Mesenteric fat pad (tissue), 1 donor: ENCODE results near the gene SLC6A3. TPM values are rescaled to one million over a fixed set of nuclear protein-coding genes. Genes with fewer than 3 reads are reported as not detected.

Experiments used
- DNase-seq: peaks from one replicate; pipeline ENCODE4 v3.0.0-alpha.2; 2020; ENCODE audit warnings: low spot score
- total RNA-seq: library from RNA; stranded (reverse); fragmentation: NEBNext Ultra II Directional; extraction: Animal tissue kit (Norgen Biotek cat#: 25700); gene quantifications from one replicate; pipeline ENCODE4 v1.2.1, GENCODE V29; 2021
- donor health status: DM: yes; HTN: yes; CAD: no.

SLC6A3 gene
- total RNA-seq, 1 donor from 2014 or later = not detected

GRCh38 chr5:1390861-1391600 is 54.2 kb downstream of the SLC6A3 start:
- DNase-seq = no peak

DNA sequence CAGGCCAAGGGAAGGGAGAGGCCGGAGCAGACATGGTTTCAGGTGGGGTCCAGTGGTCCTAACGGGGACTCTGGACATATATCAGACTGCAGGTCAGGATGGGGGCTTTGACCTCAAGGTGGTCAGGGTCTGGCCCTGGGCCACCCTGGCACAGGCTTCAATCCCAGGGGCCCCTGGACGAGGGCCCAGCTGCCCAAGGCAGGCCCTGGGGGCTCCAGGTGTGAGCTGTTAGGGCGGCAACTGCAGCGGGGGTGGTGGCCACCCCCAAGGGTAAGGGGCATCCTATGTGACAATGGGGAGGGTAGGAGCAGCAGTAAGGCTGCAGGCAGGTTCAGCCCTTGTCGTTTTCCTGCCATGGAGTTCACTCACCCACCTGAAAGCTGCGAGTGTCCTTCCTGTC is 54.9 kb downstream of the SLC6A3 start:
- DNase-seq = no peak

DNA sequence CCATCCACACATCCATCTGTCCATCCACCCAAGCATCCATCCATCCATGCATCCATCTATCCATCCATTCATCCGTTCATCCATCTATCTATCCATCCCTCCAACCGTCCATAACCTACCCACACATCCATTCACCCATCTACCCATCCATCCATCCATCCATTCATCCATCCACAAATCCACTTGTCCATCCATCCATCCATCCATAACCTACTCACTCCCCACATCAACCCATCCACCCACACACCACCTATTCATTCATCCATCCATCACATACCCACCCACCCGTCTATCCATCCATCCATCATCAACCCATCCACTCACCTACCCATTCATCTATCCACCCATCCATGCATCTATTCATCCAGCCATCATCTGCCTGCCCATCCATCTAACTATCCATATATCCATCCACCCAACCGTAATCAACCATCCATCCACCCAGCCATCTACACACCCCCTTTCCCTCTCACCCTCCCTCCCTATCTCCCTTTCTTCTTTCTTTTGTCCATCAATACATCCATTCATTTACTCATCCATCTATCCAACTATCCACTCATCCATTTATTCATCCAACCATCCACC is 56.8 kb downstream of the SLC6A3 start:
- DNase-seq = no peak

DNA sequence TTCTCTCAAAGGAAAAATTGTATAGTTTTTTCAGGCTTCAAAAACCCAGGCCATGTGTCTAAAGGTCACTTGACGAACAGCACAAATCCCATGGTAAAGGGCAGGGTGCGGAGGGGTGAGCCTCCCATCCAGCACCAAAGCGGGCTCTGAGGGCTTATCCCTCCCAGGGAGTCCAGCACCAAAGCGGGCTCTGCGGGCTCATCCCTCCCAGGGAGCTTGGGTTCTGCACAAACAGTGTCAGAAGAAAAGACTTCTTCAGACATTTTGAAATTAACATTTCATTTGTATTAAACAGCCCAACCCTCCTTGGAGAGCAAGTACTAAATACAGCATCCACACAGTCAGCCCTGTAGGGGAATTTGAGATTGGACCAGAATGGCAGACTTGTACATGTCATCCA is 57.4 kb downstream of the SLC6A3 start:
- no peak for DNase-seq

DNA sequence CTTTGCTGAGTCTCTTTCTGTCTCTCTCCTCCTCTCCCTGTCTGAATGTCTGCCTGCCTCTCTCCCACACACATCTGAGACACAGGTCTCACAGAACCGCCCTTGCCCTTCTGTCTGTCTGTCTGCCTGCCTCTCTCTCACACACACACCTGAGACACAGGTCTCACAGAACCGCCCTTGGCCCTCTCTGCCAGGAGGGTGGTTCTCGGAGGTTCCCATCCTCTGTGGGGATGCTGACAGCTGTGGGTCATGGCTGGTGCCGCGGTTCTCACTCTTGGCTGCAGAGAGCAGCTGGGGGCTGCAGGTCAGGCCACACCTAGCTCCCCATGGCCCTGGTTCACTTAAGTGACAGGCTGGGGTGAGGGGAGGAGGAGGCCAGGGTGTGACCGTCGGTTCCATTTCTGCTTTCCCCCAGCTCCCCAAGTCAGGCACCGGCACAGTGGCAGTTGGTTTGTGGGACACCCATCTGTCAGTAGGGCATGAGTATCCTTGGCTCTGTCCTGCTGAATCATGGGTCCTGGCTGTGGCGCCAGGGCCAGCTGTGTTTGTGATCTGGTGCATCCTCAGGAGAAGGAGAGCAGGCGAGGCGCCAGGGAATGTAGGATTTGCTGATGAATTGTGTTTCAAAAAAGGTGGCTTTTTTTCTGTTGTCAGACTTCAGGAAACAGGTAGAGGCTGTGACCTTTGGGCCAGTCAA is 58.0 kb downstream of the SLC6A3 start:
- no peak for DNase-seq

GRCh38 chr5:1386274-1386717 is 58.9 kb downstream of the SLC6A3 start:
- no peak for DNase-seq

DNA sequence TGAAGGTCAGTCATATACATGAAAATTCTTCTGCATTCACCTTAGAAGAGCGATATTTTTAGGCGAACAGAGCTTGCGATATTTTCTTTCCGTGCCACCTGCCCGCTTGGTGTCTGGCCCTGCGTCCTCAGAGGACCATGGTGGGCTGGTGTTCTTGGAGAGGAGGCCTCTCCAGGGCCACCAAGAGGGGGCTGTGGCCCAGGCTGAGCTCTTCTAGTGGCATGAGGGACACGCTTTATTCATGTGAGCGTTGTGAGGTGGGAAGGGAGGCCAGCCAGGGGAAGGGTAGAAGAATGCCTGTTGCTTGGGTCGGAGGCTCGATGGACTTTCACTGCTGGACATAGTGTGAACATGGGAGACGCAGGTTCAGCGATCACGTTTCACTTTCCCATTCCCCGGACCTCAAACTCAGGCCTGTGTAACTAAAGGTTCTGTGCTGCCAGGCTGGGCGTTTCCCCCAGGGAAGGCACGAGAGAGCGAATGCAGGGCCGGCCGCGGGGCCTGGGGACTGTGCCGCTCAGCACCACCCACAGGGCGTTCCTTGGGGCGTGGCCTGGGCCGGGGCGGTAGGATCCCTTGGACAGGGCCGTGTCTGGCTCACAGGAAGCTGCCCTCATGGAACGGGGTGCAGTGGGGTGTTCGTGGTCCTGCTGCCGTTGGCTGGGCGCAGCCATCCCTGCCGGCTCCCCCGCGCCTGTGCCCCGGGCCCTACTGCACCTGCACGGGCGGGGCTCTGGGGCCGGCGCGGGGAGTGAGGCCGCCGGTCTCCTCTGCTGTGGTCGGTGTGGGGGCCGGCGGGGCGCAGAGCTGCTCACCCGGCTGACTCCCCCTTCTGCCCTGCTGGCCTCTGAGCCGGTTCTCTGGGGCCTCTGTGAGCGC is 59.6 kb downstream of the SLC6A3 start:
- DNase-seq = peak; percentile 95

- no peak for DNase-seq
Observed at GRCh38 chr5:1384521-1384920, 60.7 kb downstream of the SLC6A3 start.

DNA sequence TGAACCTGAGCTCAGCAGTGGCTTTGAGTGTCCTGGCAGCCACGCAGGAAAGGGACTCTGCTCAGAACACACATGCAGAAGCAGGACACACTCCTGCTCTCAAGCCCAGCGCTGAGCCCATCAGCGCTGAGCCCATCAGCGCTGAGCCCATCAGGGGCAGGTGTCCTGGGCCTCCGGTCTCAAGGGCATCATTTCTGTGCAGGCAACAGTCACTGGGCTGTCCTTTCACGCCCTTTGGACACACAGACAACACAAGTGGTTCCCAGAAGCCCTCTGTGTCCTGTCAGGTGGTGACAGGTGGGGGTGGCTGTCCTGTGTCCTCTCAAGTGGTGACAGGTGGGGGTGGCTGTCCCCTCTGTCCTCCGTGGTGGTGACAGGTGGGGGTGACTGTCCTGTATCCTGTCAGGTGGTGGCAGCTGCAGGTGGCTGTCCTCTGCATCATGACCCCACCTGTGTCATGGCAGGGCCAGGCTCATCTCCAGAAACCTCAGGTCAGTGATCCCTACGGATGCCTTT is 61.3 kb downstream of the SLC6A3 start:
- no peak for DNase-seq

DNA sequence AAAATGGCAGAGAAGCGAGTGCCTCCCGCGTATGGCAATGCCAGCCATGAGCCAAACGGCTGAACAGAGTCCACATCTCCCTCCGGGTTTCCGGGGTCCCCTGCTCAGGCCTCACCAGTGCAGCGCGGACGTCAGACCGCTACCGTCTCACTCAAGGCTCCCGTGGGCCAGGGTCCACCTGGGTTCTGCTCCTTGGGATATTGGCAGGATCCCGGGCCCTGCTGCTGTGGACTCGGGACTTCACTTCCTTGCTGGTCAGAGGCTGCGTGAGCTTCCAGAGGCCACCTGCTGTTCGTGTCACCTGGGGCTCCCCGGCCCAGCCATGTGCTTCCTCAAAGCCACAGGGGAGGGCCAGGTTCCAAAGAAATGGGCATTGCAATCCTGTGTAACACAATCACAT is 61.9 kb downstream of the SLC6A3 start:
- DNase-seq = no peak

DNA sequence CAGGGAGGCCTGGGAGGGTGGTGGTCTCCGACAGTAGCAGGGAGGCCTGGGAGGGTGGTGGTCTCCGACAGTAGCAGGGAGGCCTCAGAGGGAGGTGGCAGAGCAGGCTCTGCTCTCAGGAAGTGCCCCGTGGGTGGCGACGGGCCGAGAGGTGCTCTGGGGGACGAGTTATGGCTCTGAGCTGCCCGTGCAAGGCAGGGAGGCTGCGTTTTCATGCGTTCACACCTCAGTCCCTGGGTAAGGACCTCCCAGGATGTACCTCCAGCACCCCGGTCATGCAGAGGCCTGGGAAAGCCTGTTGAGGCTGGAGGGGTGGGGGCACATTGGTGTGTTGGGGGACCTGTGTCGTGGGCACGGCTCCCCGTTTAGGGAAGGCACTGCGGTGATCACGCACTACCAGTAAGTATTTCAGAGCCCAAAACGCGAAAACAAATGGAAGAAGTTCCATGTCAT is 63.0 kb downstream of the SLC6A3 start:
- DNase-seq = no peak

GRCh38 chr5:1381370-1382247 is 63.6 kb downstream of the SLC6A3 start:
- DNase-seq = no peak

- no peak for DNase-seq
Observed at GRCh38 chr5:1380910-1381309, 64.3 kb downstream of the SLC6A3 start.

DNA sequence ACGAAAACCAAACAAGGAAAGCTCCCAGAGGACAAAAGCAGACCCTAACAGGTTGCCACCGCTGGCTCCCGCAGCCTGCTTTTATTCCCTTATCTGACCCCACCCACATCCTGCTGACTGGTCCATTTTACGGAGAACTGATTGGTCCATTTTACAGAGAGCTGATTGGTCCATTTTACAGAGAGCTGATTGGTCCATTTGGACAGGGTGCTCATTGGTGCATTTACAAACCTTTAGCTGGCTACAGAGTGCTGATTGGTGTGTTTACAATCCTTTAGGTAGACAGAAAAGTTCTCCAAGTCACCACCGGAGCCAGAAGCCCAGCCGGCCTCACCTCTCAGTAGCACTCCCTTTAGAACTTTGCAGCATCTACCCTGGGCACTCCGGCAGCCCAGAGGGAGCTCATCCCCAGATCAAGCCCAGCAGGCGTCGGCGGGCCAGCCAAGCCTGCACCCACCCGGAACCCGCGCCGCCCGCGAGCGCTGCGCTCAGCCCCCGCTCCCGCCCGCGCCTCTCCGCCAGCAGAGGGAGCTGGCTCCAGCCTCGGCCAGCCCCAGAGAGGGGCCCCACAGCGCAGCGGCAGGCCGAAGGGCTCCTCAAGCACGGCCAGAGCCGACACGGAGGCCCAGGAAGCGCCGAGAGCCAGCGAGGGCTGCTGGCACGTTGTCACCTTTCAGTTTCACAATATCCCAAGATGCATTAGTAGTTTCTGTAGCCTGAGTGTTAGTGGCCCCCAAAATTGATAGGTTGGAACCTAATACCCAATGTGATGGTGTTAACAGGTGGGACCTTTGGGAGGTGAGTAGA is 65.0 kb downstream of the SLC6A3 start:
- DNase-seq = no peak

GRCh38 chr5:1378866-1379659 is 66.2 kb downstream of the SLC6A3 start:
- DNase-seq = no peak

DNA sequence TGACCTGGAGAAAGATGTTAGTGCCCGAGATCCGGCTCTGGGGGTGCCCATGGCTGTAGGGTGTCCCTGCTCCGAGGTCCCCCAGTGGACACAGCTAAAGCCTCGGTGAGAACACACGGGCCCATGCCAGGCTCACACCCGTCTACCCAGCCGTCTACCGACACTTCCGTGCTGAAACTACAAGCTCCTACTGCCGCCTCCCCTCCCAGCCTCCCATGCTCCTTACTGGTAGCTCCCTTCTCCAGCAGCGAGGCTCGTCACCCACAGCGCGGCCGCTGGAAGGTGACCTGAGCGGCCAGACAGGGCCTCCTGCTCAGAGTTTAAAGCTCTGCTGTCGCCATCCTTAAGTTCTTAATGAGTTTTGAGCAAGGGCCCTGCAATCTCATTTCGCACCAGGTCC is 67.1 kb downstream of the SLC6A3 start:
- DNase-seq = no peak

- DNase-seq = no peak
Observed at GRCh38 chr5:1376981-1377380, 68.3 kb downstream of the SLC6A3 start.
